ENCODE data around the gene PCDH18.

DNA sequence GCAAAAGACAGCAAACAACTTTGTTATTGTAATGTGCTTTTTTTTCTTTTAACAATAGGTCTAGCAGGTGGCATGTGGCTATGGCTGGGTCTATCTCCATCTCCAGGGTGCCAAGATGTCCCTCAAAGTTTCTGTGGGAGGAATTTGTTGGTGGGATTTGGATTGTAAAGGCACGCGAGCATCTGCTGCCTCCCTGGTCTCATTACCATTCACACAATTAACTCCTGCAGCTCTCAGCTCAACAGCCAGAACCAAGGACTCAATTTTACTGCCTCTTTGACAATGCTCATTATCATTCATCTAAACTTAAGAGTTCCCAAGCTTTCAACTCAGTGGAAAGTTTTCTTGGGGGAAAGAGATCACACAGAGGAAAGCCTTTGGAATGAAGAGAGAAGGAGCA, 10.9 kb upstream of the PCDH18 start:
- TF ChIP-seq EZH2 (IDR thresholded peaks at IDR 0.05; ENCODE audit: insufficient read depth, poor library complexity, severe bottlenecking) (no peak), EZH2phosphoT487 (IDR thresholded peaks at IDR 0.05; ENCODE audit: insufficient read depth, low read depth) (no peak)

Measured in GM23248 (cell line).